Right cardiac atrium (tissue), 5 donors: ENCODE results near the gene CCDC167. TPM values are rescaled to one million over a fixed set of nuclear protein-coding genes. Genes with fewer than 3 reads are reported as not detected.
A peak's percentile ranks its signal among the peaks of the same experiment; 100 is the strongest.
"Not testable (repeated sequence)": the region's sequence is repeated elsewhere in the genome, so short reads cannot be mapped to it uniquely, and the experiment has no call there.

Experiments
- ATAC-seq, 2 donors: fragments of 200-7000 bp; cut with Tn5 transposase; one replicate each; pipeline versions ENCODE4 v1.8.0 to v1.9.1; 2020; ENCODE audit warnings: moderate library complexity in 2 of 2, mild to moderate bottlenecking in 1 of 2
- DNase-seq, 3 donors: peaks; one replicate each; pipeline ENCODE4 v3.0.0-alpha.2; 2020
- H3K27ac ChIP-seq: one replicate; pipeline ENCODE4 v1.5.1; 2013; ENCODE audit warnings: mild to moderate bottlenecking, low read length, control low read depth, moderate library complexity
- H3K27me3 ChIP-seq: one replicate; pipeline ENCODE4 v1.6.1; 2013; ENCODE audit not compliant: control insufficient read depth, insufficient read depth
- H3K4me1 ChIP-seq: one replicate; pipeline ENCODE4 v1.6.1; 2013; ENCODE audit warnings: low read length; ENCODE audit not compliant: control insufficient read depth, insufficient read depth
- H3K4me3 ChIP-seq: one replicate; pipeline ENCODE4 v1.5.1; 2013; ENCODE audit warnings: low read length, control low read depth
- H3K9me3 ChIP-seq: one replicate; pipeline ENCODE4 v1.6.1; 2013; ENCODE audit warnings: low read length; ENCODE audit not compliant: control insufficient read depth
- WGBS: extraction: QIAGEN DNeasy Blood & Tissue Kit; methylation state at CpG from one replicate; pipeline ENCODE4 v1.1.7; 2013; 5-methylcytosine and 5-hydroxymethylcytosine counted together
- intact Hi-C, 4 donors: fragments of 100-400 bp; cut with DNase I; formaldehyde crosslinking; loops; one replicate each; pipeline versions ENCODE4 v1.11.0 to v1.14.0; 2022 to 2023
- polyA plus RNA-seq: library from polyadenylated mRNA; stranded (reverse); fragments of 200-250 nt; gene quantifications from one replicate; pipeline ENCODE4 v1.2.3, GENCODE V29; 2013
- total RNA-seq, 4 donors: library from RNA; stranded (reverse); fragmentation: NEBNext Ultra II Directional; extraction: Animal tissue kit (Norgen Biotek cat#: 25700); gene quantifications; one replicate each; pipeline ENCODE4 v1.2.1, GENCODE V29; 2021
- donor health status: healthy with polysubstance abuse.
- donor health status: DM: no; HTN: yes; CAD: no.
- donor health status: DM: no; HTN: no; CAD: no.
- donor health status: DM: no; HTN: yes; CAD: no; lungs with severe emphysema.
- donor health status: DM: yes; HTN: yes; CAD: no.

CCDC167 gene
- total and polyA plus RNA-seq, 5 donors = 18.8 to 63.8 (median 21.2) TPM

DNA sequence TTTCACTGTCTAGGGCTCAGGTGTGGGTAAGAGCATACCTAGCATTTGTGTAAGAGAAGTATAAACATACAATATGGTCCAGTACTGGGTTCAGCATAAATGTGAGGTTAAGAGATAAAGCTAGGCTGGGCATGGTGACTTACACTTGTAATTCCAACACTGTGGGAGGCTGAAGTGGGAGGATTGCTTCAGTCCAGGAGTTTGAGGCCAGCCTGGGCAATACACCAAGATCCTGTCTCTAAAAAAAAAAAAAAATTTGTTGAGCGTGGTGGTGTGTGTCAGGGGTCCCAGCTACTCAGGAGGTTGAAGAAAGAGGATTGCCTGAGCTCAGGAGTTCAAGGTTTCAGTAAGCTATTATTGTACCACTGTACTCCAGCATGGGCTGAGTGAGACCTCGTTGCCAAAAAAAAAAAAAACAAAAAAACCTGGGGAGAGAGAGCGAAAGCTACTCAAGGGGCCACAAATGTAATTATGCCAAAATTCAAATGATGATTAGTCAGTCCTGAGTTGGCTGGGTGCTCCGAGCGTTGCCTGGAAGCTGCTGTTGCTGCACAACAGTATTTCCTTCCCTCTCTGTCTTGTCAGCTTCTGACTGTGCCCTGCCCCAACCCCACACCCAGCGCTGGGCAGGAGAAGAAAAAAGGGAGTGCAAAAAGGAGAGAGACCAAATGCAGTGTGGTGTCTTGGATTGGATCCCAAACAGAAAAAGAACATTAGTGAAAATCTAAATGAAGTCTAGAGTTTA, 42.7 kb downstream of the CCDC167 start:
- DNase-seq (peak; percentile 63 to 77 (median 73)), ATAC-seq (peak; percentile 71 to 87)
- Histone ChIP-seq H3K27me3 (no peaks in the 10 kb centered on the region), H3K27ac (no peak overlapping the region), H3K4me3 (no peak overlapping the region), H3K4me1 (peaks cover 4% of the 10 kb centered on the region), H3K9me3 (no peaks in the 10 kb centered on the region)
- 36% methylated on average over 6 of the region's 6 CpGs for WGBS
- intact Hi-C loops = no loop called here

- intact Hi-C loops = no loop called here
- Histone ChIP-seq H3K4me3 (no peak overlapping the region), H3K4me1 (peaks cover 4% of the 10 kb centered on the region), H3K27ac (no peak overlapping the region), H3K27me3 (no peaks in the 10 kb centered on the region), H3K9me3 (no peaks in the 10 kb centered on the region)
- no peak for ATAC-seq
- no peak for DNase-seq
- 84% methylated on average over 6 of the region's 6 CpGs for WGBS
These were observed 43.6 kb downstream of the CCDC167 start for GRCh38 chr6:37456126-37456525.

- ATAC-seq (peak in 1 of 2 donors; percentile 56), DNase-seq (no peak)
- H3K4me3 ChIP-seq = no peak overlapping the region
- H3K4me1 ChIP-seq = peaks cover 4% of the 10 kb centered on the region
- no peaks in the 10 kb centered on the region for H3K9me3 ChIP-seq
- H3K27me3 ChIP-seq = no peaks in the 10 kb centered on the region
- H3K27ac ChIP-seq = no peak overlapping the region
- intact Hi-C loops = no loop called here
- 68% methylated on average over 8 of the region's 8 CpGs for WGBS
These were observed 45.1 kb downstream of the CCDC167 start for GRCh38 chr6:37454420-37455140.

DNA sequence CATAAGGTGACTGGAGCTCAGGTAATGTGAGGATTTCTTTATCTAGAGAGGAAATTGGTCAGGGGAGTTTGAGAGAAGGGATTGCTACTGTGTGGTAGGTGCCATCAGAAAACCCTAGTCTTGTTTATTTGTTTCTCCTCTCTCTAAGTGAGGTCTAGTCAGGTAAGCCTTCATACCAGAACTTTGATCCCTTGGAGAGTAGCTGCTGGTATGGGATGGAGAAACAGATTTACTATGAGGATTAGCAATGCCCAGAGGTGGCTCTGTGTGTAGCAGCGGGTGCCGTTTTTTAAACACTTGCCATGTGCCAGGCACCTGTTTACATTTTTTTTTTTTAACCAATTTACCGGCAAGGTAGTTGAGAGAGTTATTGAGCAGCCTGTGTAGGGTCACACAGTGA, 47.2 kb downstream of the CCDC167 start:
- no peak for ATAC-seq
- Histone ChIP-seq H3K9me3 (no peaks in the 10 kb centered on the region), H3K27ac (no peak overlapping the region), H3K4me1 (peaks cover 4% of the 10 kb centered on the region), H3K4me3 (no peak overlapping the region), H3K27me3 (no peaks in the 10 kb centered on the region)
- DNase-seq = no peak
- intact Hi-C loops = no loop called here
- 93% methylated on average over 3 of the region's 3 CpGs for WGBS

DNA sequence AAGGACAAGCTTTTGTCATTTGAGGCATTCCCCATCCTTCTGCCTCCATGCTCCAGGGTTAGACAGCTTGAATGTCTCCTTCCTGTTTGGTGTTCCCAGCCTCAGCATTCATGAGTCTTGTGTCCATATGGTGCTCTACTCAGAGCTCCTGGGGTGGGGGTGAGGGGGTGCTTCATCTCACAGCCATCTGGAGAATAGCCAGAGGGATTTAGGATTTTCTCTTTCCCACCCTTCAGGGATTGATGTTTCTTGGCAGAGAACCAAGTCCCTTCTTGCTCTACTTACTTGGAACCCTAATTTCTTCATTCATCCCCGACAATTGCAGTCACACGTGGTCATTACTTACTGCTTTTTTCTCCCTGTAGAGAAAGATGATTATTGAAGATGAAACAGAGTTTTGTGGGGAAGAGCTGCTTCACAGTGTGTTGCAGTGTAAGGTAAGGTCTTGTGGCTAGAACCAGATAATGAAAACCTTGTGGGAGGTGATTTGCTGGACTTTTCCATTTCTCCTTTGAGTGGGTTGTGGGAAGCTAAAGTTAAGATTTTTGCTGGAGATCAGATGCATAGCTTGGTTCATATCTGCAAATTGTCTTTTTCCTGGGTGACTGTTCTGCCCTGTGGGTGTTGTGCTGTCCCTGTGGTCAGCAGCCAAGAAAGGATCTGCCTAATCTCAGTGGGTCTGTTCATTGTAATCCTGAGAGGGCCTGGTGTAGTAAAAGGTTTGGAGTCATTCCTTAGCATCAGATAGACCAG, 48.1 kb downstream of the CCDC167 start:
- peaks cover 4% of the 10 kb centered on the region for H3K4me1 ChIP-seq
- intact Hi-C loops = no loop called here
- no peak overlapping the region for H3K27ac ChIP-seq
- DNase-seq (no peak), ATAC-seq (no peak)
- no peaks in the 10 kb centered on the region for H3K27me3 ChIP-seq
- H3K4me3 ChIP-seq = no peak overlapping the region
- no peaks in the 10 kb centered on the region for H3K9me3 ChIP-seq
- 62% methylated on average over 2 of the region's 2 CpGs for WGBS

- intact Hi-C loops = no loop called here
- no peak for ATAC-seq
- WGBS = 85% methylated on average over 4 of the region's 4 CpGs
These were observed 49.7 kb downstream of the CCDC167 start for GRCh38 chr6:37449984-37450383.

DNA sequence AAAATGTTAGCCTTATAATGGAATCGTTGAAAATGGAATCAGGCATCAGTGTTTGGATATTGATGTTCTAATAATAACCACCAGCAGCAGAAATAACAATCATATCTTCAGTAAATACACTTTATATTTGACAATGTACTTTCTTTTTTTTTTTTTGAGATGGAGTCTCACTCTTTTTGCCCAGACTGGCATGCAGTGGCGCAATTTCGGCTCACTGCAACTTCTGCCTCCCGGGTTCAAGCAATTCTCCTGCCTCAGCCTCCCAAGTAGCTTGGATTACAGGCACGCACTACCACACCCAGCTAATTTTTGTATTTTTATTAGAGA, 56.5 kb downstream of the CCDC167 start:
- peak overlapping the region; percentile 74 for H3K27ac ChIP-seq
- intact Hi-C loops, ATAC-seq, H3K27me3 ChIP-seq, DNase-seq, H3K4me1 ChIP-seq, H3K9me3 ChIP-seq: not testable (repeated sequence)
- WGBS = 79% methylated on average over 5 of the region's 5 CpGs
- H3K4me3 ChIP-seq = peak overlapping the region; percentile 41

More at GRCh38 chr6:37449984-37450383, 49.7 kb downstream of the CCDC167 start:
- Histone ChIP-seq H3K4me3 (no peak overlapping the region), H3K9me3 (no peaks in the 10 kb centered on the region), H3K4me1 (peaks cover 4% of the 10 kb centered on the region), H3K27me3 (no peaks in the 10 kb centered on the region), H3K27ac (no peak overlapping the region)
- no peak for DNase-seq

- peak overlapping the region; percentile 82 for H3K27ac ChIP-seq
- DNase-seq (no peak), ATAC-seq (peak; percentile 82 to 91)
- no peaks in the 10 kb centered on the region for H3K27me3 ChIP-seq
- intact Hi-C loops = no loop called here
- H3K9me3 ChIP-seq = no peaks in the 10 kb centered on the region
- peaks cover 2% of the 10 kb centered on the region for H3K4me1 ChIP-seq
- H3K4me3 ChIP-seq = peak overlapping the region; percentile 41
- WGBS = 31% methylated on average over 4 of the region's 4 CpGs
These were observed 57.1 kb downstream of the CCDC167 start for GRCh38 chr6:37442416-37443215.

- no peaks in the 10 kb centered on the region for H3K27me3 ChIP-seq
- H3K9me3 ChIP-seq = no peaks in the 10 kb centered on the region
- H3K4me1 ChIP-seq = peaks cover 2% of the 10 kb centered on the region
- DNase-seq = no peak
- H3K4me3 ChIP-seq = no peak overlapping the region
- no peak for ATAC-seq
- H3K27ac ChIP-seq = no peak overlapping the region
- WGBS = 84% methylated on average over 6 of the region's 6 CpGs
- intact Hi-C loops = no loop called here
These were observed 58.0 kb downstream of the CCDC167 start for GRCh38 chr6:37441651-37442050.

- Histone ChIP-seq H3K9me3 (no peaks in the 10 kb centered on the region), H3K27ac (no peak overlapping the region), H3K4me1 (peaks cover 2% of the 10 kb centered on the region), H3K27me3 (no peaks in the 10 kb centered on the region), H3K4me3 (no peak overlapping the region)
- intact Hi-C loops = no loop called here
- WGBS = 61% methylated on average over 1 of the region's 1 CpG
- ATAC-seq (no peak), DNase-seq (no peak)
These were observed 60.8 kb downstream of the CCDC167 start for GRCh38 chr6:37438930-37439329.
